ENCODE measurements around the gene SREK1. TPM values are rescaled to one million over a fixed set of nuclear protein-coding genes. Genes with fewer than 3 reads are reported as not detected.
A peak's percentile ranks its signal among the peaks of the same experiment; 100 is the strongest.

Gene SREK1
- total and polyA plus RNA-seq, 12 donors, result 12.6 to 59.8 (median 26.9) TPM

GRCh38 chr5:66161356-66161755 is 17.3 kb downstream of the SREK1 start:
- no peak overlapping the region for H3K4me3 ChIP-seq
- no peak for TF ChIP-seq CTCF (IDR thresholded peaks at IDR 0.05)
- no peak overlapping the region for H3K27ac ChIP-seq
- ATAC-seq (peak in 3 of 8 donors; percentile 41 to 73 (median 49)), DNase-seq (no peak)
- H3K9me3 ChIP-seq, result no peaks in the 10 kb centered on the region
- H3K4me1 ChIP-seq, result peaks cover 0 to 27% (median 8%) of the 10 kb centered on the region in 9 donors
- intact Hi-C loops (cut with DNase I), result loop anchor here in 3 of 10 donors (10.0 kb wide), 2 partner anchors 237 to 407 kb away; partner anchors contain the start of gene ERBIN (in 1 of the 3)
- peaks cover 0 to 86% (median 42%) of the 10 kb centered on the region in 9 donors for H3K36me3 ChIP-seq
- H3K27me3 ChIP-seq, result no peaks in the 10 kb centered on the region
- 77 to 81% methylated on average over 5 of the region's 5 CpGs for WGBS, 2 donors

- Histone ChIP-seq H3K4me1 (peaks cover 0 to 11% (median 0%) of the 10 kb centered on the region in 9 donors), H3K36me3 (peaks cover 0 to 100% (median 57%) of the 10 kb centered on the region in 9 donors), H3K27me3 (no peaks in the 10 kb centered on the region), H3K4me3 (no peak overlapping the region), H3K27ac (no peak overlapping the region), H3K9me3 (no peaks in the 10 kb centered on the region)
- intact Hi-C loops (cut with DNase I), result loop anchor here in 3 of 10 donors (10.0 kb wide), 2 partner anchors 239 to 409 kb away; partner anchors contain the start of gene ERBIN (in 1 of the 3)
- DNase-seq (no peak), ATAC-seq (no peak)
- 79 to 85% methylated on average over 8 of the region's 8 CpGs for WGBS, 2 donors
- no peak for TF ChIP-seq CTCF (IDR thresholded peaks at IDR 0.05)
These were observed 20.1 kb downstream of the SREK1 start for GRCh38 chr5:66164044-66164790.

- intact Hi-C loops (cut with DNase I), result loop anchor here in 3 of 10 donors (10.0 kb wide), 2 partner anchors 243 to 413 kb away; partner anchors contain the start of gene ERBIN (in 1 of the 3)
- peaks cover 0 to 99% (median 52%) of the 10 kb centered on the region in 9 donors for H3K36me3 ChIP-seq
These were observed 24.1 kb downstream of the SREK1 start for GRCh38 chr5:66168226-66168625.

More at GRCh38 chr5:66168226-66168625, 24.1 kb downstream of the SREK1 start:
- Histone ChIP-seq H3K9me3 (no peaks in the 10 kb centered on the region), H3K27ac (no peak overlapping the region), H3K4me1 (peaks cover 0 to 10% (median 0%) of the 10 kb centered on the region in 9 donors), H3K27me3 (no peaks in the 10 kb centered on the region), H3K4me3 (no peak overlapping the region)
- no peak for TF ChIP-seq CTCF (IDR thresholded peaks at IDR 0.05)
- DNase-seq (no peak), ATAC-seq (no peak)
- 93% methylated on average over 4 of the region's 4 CpGs for WGBS, 2 donors

Data from heart right ventricle (tissue), 16 donors.